Fibroblast of skin of right biceps (primary cell): Measurements from ENCODE around the gene FUOM.
A peak's percentile ranks its signal among the peaks of the same experiment; 100 is the strongest.
"Not testable (repeated sequence)": the region's sequence is repeated elsewhere in the genome, so short reads cannot be mapped to it uniquely, and the experiment has no call there.

Experiments used
- DNase-seq: peaks from one replicate; pipeline ENCODE4 v3.0.0-alpha.2; 2013

The FUOM gene

GRCh38 chr10:133388236-133388972 is 30.6 kb upstream of the FUOM start:
- no peak for DNase-seq

- not testable (repeated sequence) for DNase-seq
Measured at GRCh38 chr10:133386951-133387350, 29.1 kb upstream of the FUOM start.

GRCh38 chr10:133385214-133385613 is 27.4 kb upstream of the FUOM start:
- no peak for DNase-seq

- no peak for DNase-seq
Measured at GRCh38 chr10:133384071-133384470, 26.3 kb upstream of the FUOM start.

- no peak for DNase-seq
Measured at GRCh38 chr10:133383551-133383950, 25.7 kb upstream of the FUOM start.

GRCh38 chr10:133381036-133381435 is 23.2 kb upstream of the FUOM start:
- no peak for DNase-seq

- DNase-seq, result no peak
Measured at GRCh38 chr10:133379801-133380666, 22.2 kb upstream of the FUOM start.

- peak; percentile 48 for DNase-seq
Measured at GRCh38 chr10:133379152-133379800, 21.5 kb upstream of the FUOM start, which contains the start of gene PAOX. Gene PAOX, plus strand, starts transcription at chr10:133379262. Its CDS starts 55 bp downstream, at chr10:133379317.

GRCh38 chr10:133378251-133379096 is 20.7 kb upstream of the FUOM start:
- DNase-seq, result peak; percentile 41

- no peak for DNase-seq
Measured at GRCh38 chr10:133377818-133378250, 20.0 kb upstream of the FUOM start.

- DNase-seq, result no peak
Measured at GRCh38 chr10:133377025-133377817, 19.4 kb upstream of the FUOM start.

GRCh38 chr10:133376183-133376582 is 18.4 kb upstream of the FUOM start:
- not testable (repeated sequence) for DNase-seq

- DNase-seq, result no peak
Measured at GRCh38 chr10:133375357-133376115, 17.7 kb upstream of the FUOM start.

- peak; percentile 90 for DNase-seq
Measured at GRCh38 chr10:133373174-133374090, 15.6 kb upstream of the FUOM start, which contains the start of gene ECHS1. Gene ECHS1, minus strand, starts transcription at chr10:133373354. Its CDS starts 21 bp downstream, at chr10:133373333.

- no peak for DNase-seq
Measured at GRCh38 chr10:133372507-133372906, 14.7 kb upstream of the FUOM start.

- no peak for DNase-seq
Measured at GRCh38 chr10:133370030-133370786, 12.4 kb upstream of the FUOM start.

GRCh38 chr10:133368153-133368552 is 10.3 kb upstream of the FUOM start:
- DNase-seq, result no peak

GRCh38 chr10:133367461-133367860 is 9.6 kb upstream of the FUOM start:
- not testable (repeated sequence) for DNase-seq

GRCh38 chr10:133366751-133367150 is 8.9 kb upstream of the FUOM start:
- no peak for DNase-seq
